T-helper 1 cell treated with Interleukin-12 subunit alpha and Interleukin-12 subunit beta and Interleukin-4 antibody, amounts not matched to agents 30 ng/mL and 1 ng/mL, for 36 hours (primary cell): ENCODE measurements around the gene ROBO1. TPM values are rescaled to one million over a fixed set of nuclear protein-coding genes. Genes with fewer than 3 reads are reported as not detected.

Experiments
- intact Hi-C: fragments of 100-400 bp; cut with micrococcal nuclease; formaldehyde crosslinking; loops from one replicate; pipeline ENCODE4 v1.15.1; 2024
- total RNA-seq: library from RNA; stranded (reverse); gene quantifications from 2 replicates; pipeline ENCODE4 v1.2.3, GENCODE V29; 2022

ROBO1 gene
- total RNA-seq, 1 donor from 2014 or later: 0.93 TPM

DNA sequence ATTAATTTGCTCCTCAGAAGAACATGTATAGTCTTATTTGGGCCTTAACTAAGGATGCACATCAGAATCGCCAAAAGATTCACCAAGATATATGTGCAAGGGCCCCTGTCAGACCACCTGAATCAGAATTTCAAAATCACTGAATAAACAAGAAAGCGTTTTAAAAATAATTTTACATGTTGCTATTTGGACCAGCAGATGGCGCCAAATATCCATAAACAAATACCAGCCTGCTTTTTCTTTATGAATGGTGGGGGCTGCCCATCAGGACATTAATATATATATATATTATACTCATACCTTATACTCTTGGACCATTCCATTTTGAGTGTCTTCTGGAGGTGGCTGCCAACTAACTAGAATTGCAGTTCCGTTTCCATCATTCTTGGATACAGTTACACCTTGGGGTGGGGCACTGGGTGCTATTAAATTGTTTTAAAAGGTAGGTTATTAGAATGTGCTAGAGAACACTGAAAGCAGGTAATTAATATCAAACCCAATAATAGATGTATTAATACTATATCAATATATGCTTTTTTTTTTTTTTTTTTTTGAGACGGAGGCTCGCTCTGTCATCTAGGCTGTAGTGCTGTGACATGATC lies 1108.3 kb downstream of the ROBO1 start:
- intact Hi-C loops: loop anchor here (1.0 to 5.0 kb wide), 4 partner anchors 373 to 1188 kb away; no protein-coding TSS in a partner anchor

DNA sequence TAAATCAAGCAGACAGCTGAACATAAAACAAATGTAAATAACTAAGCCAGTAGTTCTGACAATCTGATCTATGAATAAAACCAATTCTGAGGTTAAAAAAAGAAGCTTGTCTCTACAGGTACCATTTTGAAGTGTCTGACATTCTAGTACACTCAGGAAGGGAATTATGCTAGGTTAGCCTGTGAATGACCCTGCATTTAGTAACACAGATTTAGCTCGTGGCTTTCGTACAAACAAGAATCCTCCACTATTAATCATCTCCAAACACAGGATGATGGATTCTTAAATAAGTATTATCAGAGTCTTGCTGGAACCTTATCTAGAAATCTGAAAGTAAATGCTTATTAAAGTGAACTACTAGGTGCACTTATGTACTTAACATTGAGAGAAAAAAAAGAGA lies 1120.1 kb downstream of the ROBO1 start:
- intact Hi-C loops: no loop called here

DNA sequence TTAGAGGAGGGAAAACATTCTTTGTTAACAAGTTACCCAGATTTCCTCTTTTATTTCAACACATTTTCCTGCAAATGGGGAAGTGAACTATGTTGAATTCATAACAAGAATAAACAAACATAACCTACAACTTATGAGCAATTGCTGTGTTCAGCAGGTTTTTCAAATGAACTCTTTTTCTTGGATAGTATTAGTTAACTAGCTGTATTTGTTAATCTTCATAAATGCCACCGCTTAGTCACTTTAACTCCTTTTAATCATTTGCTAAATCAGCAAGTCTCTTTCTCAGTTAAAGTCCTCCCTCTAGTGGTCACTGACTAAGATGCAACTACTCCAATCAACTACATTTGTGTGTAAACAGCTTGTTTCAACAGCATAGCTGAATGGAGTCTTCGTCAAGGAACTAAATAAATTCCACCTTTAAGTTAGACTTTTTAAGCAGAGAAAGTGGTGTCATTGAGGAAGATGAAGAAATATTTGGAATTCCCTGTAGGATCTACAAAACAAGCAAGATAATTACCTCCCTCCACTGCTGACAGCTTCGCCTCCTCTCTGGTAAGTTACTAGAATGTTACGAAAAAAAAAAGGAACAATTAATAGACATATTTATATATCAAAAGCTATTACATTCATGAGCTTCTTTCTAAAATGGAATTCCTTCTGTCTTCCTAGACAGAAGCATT lies 1122.0 kb downstream of the ROBO1 start:
- intact Hi-C loops: no loop called here

DNA sequence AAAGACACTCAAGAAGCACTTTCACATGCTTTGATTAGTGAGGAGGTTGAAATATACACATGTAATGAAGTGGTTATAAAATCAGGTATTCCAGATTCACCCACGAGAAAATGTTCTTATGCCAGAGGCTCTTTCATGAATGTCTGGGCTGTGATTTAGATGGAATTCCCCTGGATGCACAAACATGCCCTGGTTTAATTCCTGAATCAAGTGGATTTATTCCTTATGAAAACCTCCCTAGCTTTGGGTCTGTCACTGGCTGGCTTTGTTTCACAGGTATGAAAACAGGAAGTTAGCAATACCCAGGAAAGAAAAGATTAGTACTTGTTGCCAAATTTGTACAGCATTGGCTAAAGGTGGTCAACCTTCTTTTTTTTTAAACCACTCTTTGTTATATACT lies 1123.0 kb downstream of the ROBO1 start:
- intact Hi-C loops: no loop called here

DNA sequence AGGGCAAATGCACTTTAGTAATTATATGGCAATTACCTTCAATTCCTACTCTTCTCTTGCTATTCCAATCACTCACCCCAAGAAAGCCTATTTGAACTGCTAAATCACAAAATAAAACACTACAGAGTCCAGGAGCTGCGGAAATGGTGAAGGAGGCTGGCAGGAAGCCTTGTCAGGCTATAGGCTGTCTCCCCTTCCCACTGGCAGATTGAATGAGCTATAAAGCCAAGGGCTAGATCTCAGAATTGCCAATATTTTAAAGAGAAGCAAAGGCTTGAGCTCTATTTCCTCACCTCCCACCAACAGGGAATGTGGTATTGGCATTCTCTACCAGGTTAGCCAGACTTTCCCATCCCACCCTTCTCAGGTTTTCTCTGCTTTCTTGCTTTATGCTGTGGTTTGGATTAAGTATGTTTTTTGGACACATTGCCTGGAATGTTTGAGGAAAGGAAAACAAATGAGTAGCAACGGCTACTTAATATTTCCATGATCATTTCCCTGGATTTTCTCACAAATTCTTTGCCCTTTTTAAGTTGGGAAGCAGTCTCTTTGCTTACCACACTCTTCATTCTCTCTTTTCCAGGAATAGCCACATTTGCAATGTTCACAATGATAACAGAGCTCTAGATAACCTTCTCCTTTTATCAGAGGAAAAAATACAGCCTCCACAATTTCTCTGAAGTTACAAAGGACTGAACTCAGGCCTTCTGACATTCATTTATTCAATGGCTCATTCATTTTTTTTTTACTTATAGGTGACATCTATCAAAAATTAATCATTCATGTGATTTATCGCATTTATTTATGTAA lies 1125.4 kb downstream of the ROBO1 start:
- intact Hi-C loops: no loop called here

DNA sequence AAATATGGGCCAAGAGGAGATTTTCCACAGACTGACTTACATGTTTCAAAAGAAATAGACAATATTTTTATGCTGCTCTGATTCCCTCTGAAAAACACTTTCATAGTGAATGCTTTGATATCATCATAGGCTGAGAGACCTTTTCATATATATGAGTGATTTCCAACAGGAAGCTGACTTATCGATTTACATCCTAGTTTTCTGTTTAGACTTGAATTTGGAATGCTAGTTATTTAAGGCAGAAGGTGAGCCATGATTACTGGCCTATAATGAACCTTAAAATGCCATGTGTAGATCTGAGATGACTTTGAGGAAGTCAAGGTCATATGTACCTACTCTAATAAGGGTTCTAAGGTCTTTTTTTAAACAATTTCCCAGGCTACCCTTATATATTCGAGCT lies 1126.1 kb downstream of the ROBO1 start:
- intact Hi-C loops: no loop called here

DNA sequence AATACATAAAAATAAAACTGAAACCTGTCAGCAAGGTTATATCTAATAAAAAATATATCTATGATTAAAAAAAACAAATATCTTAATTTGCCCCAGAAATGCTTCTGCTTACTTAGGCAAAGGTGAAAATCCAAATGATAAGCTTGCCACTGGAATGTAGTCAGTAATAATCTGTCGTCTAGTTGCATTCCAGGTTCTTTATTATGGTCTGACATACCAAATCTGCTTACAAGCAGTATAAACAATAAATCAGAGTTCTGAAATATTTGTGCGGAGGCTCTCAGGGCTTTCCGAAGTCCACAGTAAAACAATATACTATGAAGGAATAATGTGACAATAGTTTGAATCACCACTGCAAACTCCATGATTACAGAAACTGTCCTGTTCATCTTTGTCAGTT lies 1133.5 kb downstream of the ROBO1 start:
- intact Hi-C loops: no loop called here

DNA sequence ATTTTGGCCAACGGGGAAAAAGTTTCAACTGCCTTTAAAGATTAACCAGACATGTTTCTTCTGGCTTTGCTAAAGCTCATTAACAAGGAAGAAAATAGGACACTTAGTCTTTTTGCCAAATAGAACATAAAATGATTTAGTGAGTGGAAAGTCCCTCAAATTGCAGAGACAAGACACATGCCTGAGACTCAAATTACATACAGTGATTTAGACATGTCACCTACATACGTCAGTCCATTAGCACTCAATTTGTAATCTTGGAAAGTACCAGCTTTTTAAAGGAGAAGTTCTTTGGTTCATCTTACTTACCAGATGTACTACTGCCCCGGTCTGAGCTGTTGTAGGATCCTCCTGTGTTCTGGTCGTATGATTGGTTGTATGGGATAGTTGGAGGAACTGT lies 1134.2 kb downstream of the ROBO1 start:
- intact Hi-C loops: no loop called here

DNA sequence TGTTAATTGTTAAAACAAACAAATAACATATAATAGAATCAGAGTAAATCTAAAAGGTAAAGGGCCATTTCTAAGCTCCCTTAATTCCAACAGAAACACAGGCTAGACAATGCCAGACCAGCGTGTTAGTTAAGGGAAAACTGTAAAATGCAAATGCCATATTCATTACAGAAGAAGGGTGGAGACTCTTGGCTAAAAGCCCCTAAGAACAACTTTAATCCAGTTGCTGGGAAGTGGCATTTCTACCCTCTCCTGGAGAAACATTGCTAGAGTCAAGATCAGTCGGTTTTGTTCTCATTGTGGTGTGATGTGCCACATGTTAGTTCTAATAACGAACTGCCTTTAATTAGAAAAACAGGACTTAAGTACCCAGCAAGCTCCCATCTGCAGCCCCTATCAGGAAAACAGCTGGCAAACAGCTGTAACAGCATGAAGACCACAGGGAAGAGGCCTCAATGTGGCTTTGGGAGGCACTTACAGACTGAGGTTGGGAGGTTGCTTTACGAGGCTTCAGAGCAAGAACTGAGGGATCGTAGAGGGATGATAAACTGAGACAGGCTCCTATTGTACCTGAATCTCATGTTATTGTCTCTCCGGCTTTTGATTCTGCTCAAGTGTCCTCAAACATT lies 1134.8 kb downstream of the ROBO1 start:
- intact Hi-C loops: no loop called here

DNA sequence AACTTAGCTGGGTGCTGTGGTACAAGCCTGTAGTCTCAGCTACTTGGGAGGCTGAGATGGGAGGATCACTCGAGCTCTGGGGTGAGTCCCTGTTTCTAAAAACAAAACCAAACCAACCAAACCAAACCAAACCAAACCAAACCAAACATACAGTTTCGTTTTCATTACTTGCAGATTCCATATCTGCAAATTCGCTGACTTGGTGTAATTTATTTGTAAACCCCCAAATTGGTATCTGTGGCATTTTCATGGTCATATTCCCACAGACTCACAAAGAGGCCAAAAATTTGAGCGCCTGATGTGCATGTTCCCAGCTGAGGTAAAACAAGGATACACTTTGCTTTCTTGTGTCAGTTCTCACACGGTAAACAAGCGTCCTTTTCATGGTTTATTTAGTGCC lies 1138.3 kb downstream of the ROBO1 start:
- intact Hi-C loops: no loop called here

DNA sequence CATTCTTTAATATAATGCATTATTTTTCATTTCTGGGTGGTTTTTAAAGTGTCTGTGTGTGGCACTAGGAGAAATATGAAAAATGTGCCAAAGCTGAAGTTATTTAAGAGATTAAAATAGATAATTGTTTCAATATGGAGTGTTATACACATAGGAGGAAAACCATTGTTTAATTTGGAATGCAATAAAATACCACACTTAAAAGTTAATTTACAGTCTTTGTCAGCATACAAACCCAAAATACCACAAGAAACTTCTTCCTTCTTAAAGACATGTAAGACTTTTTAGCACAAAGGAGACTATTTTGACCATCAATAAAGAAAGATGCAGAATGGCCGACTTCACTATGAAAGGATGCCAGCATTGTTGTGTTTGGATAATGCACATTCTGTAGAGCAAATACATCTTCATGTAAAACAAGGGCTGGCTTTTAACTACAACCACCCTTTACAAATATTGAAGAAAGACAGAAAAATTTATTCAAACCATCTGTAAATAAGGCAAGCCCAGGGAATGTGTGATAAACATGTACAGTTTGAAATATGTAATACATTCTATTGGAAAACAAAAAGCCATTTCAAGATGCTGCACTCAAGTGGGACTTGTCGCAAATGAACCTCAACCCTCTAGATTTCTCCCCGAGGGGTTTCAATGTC lies 1146.6 kb downstream of the ROBO1 start:
- intact Hi-C loops: no loop called here

DNA sequence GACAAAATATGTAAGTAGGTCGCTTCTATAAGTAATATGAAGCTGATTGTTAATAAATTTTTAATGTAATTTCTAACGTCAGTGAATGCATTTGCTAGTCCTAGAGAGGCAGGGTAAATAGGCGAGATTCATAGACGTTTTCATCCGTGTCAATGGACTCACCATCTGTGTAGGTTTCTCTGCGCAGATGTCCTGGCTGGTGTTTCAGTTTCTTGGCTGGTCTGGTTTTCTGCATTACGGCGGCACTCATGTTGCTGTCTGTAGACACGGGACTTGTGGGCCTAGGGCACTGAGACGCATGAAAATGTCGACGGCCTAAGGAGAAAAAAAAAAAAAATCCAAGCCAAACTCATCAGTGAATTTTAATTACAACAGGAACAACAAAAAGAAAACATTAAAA lies 1153.3 kb downstream of the ROBO1 start:
- intact Hi-C loops: no loop called here

DNA sequence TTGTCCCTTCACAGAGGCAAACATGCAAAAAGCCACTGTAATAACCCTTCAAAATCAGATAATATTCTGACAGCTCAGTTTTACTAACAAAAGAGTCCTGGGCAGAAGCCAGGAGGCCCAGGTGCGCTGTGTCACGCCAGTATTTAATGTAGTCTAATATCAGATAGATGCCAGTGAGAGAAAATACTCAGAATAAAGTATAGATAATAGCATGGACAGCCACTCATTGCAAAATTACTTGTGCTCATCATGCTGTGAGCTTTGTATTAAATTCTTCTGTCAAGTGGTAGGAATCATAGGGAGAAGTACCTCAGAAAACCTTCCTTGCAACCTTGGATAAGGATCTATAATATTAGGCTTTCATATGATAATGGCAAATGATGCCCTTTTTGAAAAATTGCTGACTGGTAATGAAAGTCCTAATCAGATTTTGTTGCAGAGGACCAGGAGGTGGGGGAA lies 1154.3 kb downstream of the ROBO1 start:
- intact Hi-C loops: no loop called here

DNA sequence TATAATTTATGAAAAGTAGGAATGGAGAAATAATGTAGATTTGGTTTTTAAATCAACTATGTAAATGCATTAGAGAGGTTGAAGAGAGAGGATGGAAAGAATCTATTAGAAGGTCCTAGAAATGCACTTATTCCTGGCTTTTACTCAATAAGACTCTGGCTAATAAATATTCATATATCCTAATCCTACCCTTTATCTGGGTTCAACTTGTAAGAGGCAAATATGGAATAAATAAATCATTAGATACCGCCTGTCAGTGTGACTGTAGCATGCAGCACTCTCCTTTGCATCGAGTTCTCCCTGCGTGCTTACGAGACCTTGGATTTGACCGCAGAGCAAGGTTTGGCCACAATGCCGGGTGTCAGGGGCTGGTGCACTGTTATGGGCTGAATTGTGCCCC lies 1156.5 kb downstream of the ROBO1 start:
- intact Hi-C loops: no loop called here

DNA sequence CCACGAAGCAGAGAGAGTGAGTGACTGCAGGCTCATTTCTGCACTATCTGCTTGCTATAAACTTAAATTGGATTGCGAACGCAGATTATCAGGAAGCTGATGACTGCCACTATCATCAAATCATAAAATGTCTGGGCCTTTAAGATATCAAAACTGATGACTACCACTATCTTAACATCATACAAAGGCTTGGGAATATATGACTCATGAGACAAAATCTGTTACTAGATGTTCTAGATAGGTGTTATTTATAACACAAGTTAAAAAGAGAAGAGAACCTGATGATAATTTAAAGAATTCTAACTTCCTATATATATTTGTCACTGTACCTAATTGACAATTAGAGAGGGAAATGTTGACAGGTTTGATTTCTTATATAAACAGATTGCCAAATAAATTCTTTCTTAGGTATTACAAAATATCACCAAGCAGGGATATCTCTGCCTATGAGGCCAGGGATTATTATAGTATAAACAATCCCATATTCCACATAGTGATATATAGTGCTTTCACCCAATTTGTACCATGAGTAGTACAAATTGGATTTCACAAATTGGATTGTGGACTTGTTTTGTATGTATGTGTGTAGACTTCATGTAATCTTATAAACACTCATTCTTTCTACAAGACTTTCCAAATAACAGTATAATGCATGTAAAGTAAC lies 1157.2 kb downstream of the ROBO1 start:
- intact Hi-C loops: no loop called here

DNA sequence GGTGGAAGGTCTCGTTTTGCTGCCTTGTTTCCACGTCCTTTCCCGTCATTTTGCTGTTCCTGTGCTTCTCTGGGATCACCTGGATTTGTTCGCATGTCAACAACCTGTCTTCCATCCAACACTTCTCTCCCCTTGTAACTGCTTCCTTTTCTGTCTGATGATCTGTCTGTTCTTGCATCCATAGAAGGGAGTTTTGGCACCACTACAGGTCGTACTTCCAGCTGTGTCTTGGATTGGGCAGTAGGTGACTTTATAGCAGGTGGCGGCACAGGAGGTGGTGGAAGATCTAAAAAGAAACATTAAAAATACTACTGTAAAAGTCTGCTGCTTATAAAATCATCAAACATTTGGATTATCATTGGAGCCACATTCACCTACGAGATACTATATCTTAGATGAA lies 1161.0 kb downstream of the ROBO1 start:
- intact Hi-C loops: no loop called here

DNA sequence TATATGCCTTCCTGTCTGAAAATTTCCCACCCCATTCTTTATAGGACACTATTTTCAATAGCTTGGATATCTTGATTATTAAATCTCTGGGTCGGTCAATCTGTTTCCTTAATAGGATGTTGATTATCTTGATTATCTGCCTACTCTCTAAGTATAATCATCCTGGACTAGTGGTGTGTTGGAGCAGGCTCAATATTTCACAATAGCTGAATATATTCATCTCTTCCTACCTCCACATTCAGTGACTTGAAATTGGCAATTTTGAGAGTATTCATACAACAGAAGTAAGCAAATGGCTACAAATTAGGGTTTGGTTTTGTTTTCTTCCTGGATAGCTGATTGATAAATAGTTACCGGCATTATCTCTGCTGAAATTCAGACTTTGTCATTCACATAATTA lies 1162.6 kb downstream of the ROBO1 start:
- intact Hi-C loops: no loop called here

DNA sequence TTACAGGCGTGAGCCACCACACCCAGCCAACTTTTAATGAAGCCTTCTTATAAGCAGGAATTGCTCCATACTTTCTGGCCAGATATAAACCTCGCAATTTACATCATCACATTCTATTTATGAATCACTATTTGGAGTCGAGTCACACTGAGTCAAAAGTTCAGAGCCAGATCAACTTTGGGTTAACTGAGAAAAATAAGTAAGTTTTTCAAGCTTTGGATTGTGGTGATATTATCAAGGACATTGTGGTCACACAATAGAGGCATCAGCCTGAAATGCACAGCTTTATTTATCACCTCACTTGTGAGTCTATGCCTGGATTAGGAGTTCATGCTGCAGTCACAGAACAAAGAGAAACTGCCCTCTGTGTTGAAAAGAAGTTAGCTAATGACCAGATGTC lies 1163.5 kb downstream of the ROBO1 start:
- intact Hi-C loops: no loop called here

DNA sequence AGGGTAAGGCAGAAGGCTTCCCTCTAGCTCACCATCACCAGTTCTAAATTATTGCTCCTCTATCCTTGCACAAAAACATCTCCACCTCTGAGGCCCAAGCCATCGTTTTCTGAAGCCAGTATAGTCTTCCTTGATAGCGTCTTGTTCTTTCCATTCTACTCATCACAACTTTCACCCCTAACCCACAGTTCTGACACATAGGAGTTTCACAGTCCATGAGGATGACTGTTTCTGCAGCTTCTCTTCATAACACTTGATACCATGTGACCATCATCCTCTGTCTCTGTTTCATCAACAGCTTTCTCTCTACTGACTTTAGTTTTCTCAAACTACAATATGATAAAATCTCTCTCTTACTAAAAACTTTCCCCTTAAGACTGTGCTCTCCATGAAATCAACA lies 1166.5 kb downstream of the ROBO1 start:
- intact Hi-C loops: no loop called here

DNA sequence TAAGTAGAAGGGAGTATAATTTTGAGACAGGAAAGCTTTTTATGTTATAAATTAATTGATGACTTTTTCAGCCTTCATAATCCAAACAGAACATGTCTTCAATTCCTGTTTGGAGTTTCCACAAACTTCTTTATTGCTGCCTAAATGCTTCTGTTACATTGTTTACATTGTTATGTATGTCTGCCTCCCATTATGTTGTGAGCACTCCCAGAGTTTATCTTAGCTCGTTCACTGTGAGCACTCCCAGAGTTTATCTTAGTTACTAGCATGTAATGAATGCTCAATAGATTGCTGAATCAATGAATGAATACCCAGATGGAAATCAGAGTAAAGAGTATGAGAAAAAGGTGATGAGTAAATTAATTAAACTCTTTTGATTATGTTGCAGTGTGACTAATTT lies 1178.0 kb downstream of the ROBO1 start:
- intact Hi-C loops: no loop called here
